ENCODE data around the gene SIRPA. TPM values are rescaled to one million over a fixed set of nuclear protein-coding genes. Genes with fewer than 3 reads are reported as not detected.

SIRPA gene
- polyA plus RNA-seq, 1 donor from 2014 or later, result 8.0 TPM

DNA sequence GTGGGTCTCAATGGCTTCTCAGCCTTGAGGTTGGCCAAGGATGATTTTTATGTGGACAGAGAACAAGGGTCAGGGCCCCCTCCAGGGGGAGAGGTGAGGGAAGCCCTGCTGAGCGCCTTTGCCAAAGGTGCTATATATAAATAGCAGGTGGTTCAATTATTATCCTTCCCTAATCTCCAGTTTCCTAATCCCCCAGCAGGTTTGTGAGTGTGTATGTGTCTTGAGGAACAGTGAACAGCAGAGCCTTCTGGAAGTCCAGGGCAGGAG is 3.2 kb upstream of the SIRPA start:
- no peak overlapping the region for H2AFZ ChIP-seq (ENCODE audit: low read depth, low read length)
- no peak overlapping the region for H3K4me2 ChIP-seq (ENCODE audit: low read length)
- no peak overlapping the region for H3K4me3 ChIP-seq (ENCODE audit: low read length)
- H3K27ac ChIP-seq (ENCODE audit: low read length), result no peak overlapping the region
- no peaks in the 10 kb centered on the region for H3K9me3 ChIP-seq (ENCODE audit: low read length)
- H3K36me3 ChIP-seq (ENCODE audit: insufficient read depth, low read length), result no peaks in the 10 kb centered on the region
- H3K9me2 ChIP-seq (ENCODE audit: insufficient read depth, low read length), result no peaks in the 10 kb centered on the region
- TF ChIP-seq EZH2 (IDR thresholded peaks at IDR 0.05; ENCODE audit: borderline replicate concordance, insufficient read depth, low read length, poor library complexity, severe bottlenecking) (no peak), TAF1 (IDR thresholded peaks at IDR 0.05; ENCODE audit: low read depth) (no peak), POLR2AphosphoS5 (IDR thresholded peaks at IDR 0.05) (no peak), MXI1 (conservative IDR thresholded peaks at IDR 0.05; ENCODE audit: poor library complexity, severe bottlenecking) (no peak), RAD21 (conservative IDR thresholded peaks at IDR 0.05) (no peak), EP300 (conservative IDR thresholded peaks at IDR 0.05; ENCODE audit: poor library complexity, severe bottlenecking) (no peak), SMC3 (conservative IDR thresholded peaks at IDR 0.05; ENCODE audit: poor library complexity) (no peak)
- TF ChIP-seq, protein P1, sequence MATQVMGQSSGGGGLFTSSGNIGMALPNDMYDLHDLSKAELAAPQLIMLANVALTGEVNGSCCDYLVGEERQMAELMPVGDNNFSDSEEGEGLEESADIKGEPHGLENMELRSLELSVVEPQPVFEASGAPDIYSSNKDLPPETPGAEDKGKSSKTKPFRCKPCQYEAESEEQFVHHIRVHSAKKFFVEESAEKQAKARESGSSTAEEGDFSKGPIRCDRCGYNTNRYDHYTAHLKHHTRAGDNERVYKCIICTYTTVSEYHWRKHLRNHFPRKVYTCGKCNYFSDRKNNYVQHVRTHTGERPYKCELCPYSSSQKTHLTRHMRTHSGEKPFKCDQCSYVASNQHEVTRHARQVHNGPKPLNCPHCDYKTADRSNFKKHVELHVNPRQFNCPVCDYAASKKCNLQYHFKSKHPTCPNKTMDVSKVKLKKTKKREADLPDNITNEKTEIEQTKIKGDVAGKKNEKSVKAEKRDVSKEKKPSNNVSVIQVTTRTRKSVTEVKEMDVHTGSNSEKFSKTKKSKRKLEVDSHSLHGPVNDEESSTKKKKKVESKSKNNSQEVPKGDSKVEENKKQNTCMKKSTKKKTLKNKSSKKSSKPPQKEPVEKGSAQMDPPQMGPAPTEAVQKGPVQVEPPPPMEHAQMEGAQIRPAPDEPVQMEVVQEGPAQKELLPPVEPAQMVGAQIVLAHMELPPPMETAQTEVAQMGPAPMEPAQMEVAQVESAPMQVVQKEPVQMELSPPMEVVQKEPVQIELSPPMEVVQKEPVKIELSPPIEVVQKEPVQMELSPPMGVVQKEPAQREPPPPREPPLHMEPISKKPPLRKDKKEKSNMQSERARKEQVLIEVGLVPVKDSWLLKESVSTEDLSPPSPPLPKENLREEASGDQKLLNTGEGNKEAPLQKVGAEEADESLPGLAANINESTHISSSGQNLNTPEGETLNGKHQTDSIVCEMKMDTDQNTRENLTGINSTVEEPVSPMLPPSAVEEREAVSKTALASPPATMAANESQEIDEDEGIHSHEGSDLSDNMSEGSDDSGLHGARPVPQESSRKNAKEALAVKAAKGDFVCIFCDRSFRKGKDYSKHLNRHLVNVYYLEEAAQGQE (IDR thresholded peaks at IDR 0.05; ENCODE audit: borderline replicate concordance), result no peak
- TF ChIP-seq, protein P2, sequence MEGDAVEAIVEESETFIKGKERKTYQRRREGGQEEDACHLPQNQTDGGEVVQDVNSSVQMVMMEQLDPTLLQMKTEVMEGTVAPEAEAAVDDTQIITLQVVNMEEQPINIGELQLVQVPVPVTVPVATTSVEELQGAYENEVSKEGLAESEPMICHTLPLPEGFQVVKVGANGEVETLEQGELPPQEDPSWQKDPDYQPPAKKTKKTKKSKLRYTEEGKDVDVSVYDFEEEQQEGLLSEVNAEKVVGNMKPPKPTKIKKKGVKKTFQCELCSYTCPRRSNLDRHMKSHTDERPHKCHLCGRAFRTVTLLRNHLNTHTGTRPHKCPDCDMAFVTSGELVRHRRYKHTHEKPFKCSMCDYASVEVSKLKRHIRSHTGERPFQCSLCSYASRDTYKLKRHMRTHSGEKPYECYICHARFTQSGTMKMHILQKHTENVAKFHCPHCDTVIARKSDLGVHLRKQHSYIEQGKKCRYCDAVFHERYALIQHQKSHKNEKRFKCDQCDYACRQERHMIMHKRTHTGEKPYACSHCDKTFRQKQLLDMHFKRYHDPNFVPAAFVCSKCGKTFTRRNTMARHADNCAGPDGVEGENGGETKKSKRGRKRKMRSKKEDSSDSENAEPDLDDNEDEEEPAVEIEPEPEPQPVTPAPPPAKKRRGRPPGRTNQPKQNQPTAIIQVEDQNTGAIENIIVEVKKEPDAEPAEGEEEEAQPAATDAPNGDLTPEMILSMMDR (IDR thresholded peaks at IDR 0.05; ENCODE audit: poor library complexity, severe bottlenecking), result no peak
- no peak overlapping the region for H3K9ac ChIP-seq (ENCODE audit: low read length)
- peaks cover 5% of the 10 kb centered on the region for H3K27me3 ChIP-seq (ENCODE audit: insufficient read depth, low read depth, low read length)
- no peaks in the 10 kb centered on the region for H4K20me1 ChIP-seq (ENCODE audit: insufficient read depth)
- H3F3A ChIP-seq (ENCODE audit: insufficient read depth, low read length, poor library complexity, severe bottlenecking), result no peaks in the 10 kb centered on the region
- H3K79me2 ChIP-seq (replicated peaks; ENCODE audit: insufficient read depth, low read length), result no peaks in the 10 kb centered on the region

DNA sequence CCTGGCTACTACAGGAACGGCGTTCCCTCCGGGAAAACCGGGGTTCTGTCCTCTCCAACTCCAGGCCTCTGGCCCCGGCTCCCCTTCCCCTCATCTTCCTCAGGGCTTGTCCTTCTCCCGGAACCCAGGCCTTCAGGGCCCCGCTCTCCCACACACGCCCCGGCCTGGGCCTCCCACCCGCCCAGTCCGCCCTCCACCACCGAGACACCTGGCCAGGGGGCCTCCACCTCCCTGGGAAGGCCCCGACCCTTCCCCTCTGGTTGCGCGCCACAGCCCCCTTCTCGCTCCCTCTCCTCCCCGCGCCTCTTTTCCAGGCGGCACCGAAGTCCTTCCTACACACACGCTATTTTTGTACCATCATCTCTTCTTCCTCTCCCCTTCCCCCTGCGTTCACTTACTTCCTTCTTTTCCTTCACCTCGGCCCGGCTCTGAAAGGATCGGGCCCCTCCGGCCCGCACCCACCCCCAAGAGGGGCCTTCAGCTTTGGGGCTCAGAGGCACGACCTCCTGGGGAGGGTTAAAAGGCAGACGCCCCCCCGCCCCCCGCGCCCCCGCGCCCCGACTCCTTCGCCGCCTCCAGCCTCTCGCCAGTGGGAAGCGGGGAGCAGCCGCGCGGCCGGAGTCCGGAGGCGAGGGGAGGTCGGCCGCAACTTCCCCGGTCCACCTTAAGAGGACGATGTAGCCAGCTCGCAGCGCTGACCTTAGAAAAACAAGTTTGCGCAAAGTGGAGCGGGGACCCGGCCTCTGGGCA is 1.3 kb upstream of the SIRPA start:
- TF ChIP-seq SMC3 (conservative IDR thresholded peaks at IDR 0.05; ENCODE audit: poor library complexity) (peak; percentile 38), EZH2 (IDR thresholded peaks at IDR 0.05; ENCODE audit: borderline replicate concordance, insufficient read depth, low read length, poor library complexity, severe bottlenecking) (no peak), MXI1 (conservative IDR thresholded peaks at IDR 0.05; ENCODE audit: poor library complexity, severe bottlenecking) (no peak), POLR2AphosphoS5 (IDR thresholded peaks at IDR 0.05) (no peak), RAD21 (conservative IDR thresholded peaks at IDR 0.05) (no peak), EP300 (conservative IDR thresholded peaks at IDR 0.05; ENCODE audit: poor library complexity, severe bottlenecking) (no peak)
- TF ChIP-seq, protein P2 (IDR thresholded peaks at IDR 0.05; ENCODE audit: poor library complexity, severe bottlenecking), result no peak
- TF ChIP-seq, protein P1 (IDR thresholded peaks at IDR 0.05; ENCODE audit: borderline replicate concordance), result no peak
- H3K4me3 ChIP-seq (ENCODE audit: low read length), result peak overlapping the region; percentile 67
- H3K79me2 ChIP-seq (replicated peaks; ENCODE audit: insufficient read depth, low read length), result no peaks in the 10 kb centered on the region
- H3K9me3 ChIP-seq (ENCODE audit: low read length), result no peaks in the 10 kb centered on the region
- H3F3A ChIP-seq (ENCODE audit: insufficient read depth, low read length, poor library complexity, severe bottlenecking), result no peaks in the 10 kb centered on the region
- H3K27me3 ChIP-seq (ENCODE audit: insufficient read depth, low read depth, low read length), result peaks cover 5% of the 10 kb centered on the region
- H3K9ac ChIP-seq (ENCODE audit: low read length), result peak overlapping the region; percentile 72
- H4K20me1 ChIP-seq (ENCODE audit: insufficient read depth), result no peaks in the 10 kb centered on the region
- no peaks in the 10 kb centered on the region for H3K36me3 ChIP-seq (ENCODE audit: insufficient read depth, low read length)
- no peak overlapping the region for H3K4me2 ChIP-seq (ENCODE audit: low read length)
- H3K27ac ChIP-seq (ENCODE audit: low read length), result no peak overlapping the region
- no peak overlapping the region for H2AFZ ChIP-seq (ENCODE audit: low read depth, low read length)
- no peaks in the 10 kb centered on the region for H3K9me2 ChIP-seq (ENCODE audit: insufficient read depth, low read length)

Measured in neural cell (in vitro differentiated cells).